Measurements from ENCODE around the gene TNFAIP8.

TNFAIP8 gene

DNA sequence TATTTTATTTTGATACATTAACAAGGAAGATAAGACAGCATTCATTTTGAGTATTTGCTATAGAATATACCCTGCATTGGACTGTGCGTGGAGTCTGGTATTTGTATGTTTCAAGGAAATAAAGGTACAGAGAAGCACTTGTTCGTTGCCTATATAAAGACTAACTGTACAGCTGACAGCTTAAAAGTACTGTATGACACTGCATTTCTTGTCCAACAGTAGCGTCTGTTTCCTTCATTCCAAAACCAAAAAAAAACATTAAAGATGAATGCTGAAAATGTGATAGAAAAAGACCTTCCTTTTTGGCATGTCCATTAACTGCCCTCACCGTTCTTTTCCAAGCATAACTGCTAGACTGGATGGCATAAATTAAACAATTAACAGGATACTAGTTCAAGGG lies 15.3 kb downstream of the TNFAIP8 start:
- ChIA-PET POLR2A (interaction anchor here (0.7 to 0.9 kb wide), 2 partner anchors 11 to 18 kb away, joined by 3 to 4 read pairs; no protein-coding TSS in a partner anchor), CTCF (interaction anchor here (1.5 to 1.6 kb wide), 2 partner anchors 8 to 27 kb away, joined by 3 to 5 read pairs; no protein-coding TSS in a partner anchor)
- no peak overlapping the region for H3K4me3 ChIP-seq (ENCODE audit: low read depth, low read length)
- DNase-seq (ENCODE audit: low read depth, low spot score) = no peak
- TF ChIP-seq, protein P1, sequence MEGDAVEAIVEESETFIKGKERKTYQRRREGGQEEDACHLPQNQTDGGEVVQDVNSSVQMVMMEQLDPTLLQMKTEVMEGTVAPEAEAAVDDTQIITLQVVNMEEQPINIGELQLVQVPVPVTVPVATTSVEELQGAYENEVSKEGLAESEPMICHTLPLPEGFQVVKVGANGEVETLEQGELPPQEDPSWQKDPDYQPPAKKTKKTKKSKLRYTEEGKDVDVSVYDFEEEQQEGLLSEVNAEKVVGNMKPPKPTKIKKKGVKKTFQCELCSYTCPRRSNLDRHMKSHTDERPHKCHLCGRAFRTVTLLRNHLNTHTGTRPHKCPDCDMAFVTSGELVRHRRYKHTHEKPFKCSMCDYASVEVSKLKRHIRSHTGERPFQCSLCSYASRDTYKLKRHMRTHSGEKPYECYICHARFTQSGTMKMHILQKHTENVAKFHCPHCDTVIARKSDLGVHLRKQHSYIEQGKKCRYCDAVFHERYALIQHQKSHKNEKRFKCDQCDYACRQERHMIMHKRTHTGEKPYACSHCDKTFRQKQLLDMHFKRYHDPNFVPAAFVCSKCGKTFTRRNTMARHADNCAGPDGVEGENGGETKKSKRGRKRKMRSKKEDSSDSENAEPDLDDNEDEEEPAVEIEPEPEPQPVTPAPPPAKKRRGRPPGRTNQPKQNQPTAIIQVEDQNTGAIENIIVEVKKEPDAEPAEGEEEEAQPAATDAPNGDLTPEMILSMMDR (IDR thresholded peaks at IDR 0.05; ENCODE audit: insufficient read depth, low read length, missing control alignments) = no peak

DNA sequence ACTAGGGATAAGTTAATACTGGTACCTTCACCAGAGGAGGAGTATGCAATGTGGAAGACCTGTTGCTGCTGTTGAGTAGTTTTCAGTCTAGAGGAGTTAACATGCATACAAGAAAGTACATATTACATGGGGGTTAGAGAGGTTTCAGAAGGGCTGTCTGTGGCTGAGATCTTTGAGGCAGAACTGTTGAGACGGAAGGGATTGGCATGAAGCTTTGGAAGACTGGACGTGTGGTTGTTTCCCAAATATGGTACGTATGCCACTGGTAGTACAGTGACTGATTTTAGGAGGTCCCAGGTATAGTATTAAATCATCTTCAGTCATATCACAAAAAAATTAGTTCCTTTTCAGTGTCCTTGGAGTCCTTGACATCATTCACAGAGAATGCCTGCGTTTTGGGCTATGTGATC lies 17.6 kb downstream of the TNFAIP8 start:
- POLR2A ChIA-PET = no interaction called here
- TF ChIP-seq, protein P1 (IDR thresholded peaks at IDR 0.05; ENCODE audit: insufficient read depth, low read length, missing control alignments) = no peak
- DNase-seq (ENCODE audit: low read depth, low spot score) = no peak
- CTCF ChIA-PET = no interaction called here
- no peak overlapping the region for H3K4me3 ChIP-seq (ENCODE audit: low read depth, low read length)

DNA sequence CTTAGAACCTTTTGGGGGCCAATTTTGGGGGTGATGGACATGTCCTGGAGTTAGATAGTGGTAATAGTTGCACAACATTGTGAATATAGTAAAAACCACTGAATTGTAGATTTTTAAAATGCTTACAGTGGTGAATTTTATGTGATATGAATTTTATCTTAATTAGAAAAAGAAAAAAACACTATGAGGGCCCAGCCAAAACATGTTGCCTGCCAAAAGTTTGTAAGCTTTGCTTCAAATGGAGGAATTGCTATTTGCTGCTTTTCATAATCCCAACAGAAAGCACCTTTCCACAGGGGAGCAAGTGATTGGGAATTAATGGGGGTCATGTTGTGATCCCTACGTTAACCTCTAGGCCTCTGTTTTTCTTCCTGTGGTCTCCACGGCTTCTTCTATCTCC lies 19.1 kb downstream of the TNFAIP8 start:
- ChIA-PET POLR2A (no interaction called here), CTCF (interaction anchor here (1.4 kb wide), 2 partner anchors 9 to 386 kb away, joined by 3 to 4 read pairs; partner anchors contain the start of gene DTWD2)
- DNase-seq (ENCODE audit: low read depth, low spot score) = no peak
- TF ChIP-seq, protein P1 (IDR thresholded peaks at IDR 0.05; ENCODE audit: insufficient read depth, low read length, missing control alignments) = no peak
- no peak overlapping the region for H3K4me3 ChIP-seq (ENCODE audit: low read depth, low read length)

DNA sequence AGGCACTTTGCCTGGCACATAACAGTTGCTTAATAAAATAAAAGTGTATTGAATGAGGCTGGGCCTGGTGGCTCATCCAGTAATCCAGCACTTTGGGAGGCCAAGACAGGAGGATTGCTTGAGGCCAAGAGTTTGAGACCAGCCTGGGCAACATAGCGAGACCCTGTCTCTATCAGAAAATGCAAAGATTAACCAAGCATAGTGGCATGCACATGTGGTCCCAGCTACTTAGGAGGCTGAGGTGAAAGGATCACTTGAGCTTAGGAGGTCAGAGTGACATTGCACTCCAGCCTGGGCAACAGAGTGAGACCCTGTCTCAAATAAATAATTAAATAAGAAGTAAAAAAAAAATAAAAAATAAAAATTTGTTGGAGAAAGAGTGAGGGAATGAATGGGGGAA lies 21.2 kb downstream of the TNFAIP8 start:
- TF ChIP-seq, protein P1 (IDR thresholded peaks at IDR 0.05; ENCODE audit: insufficient read depth, low read length, missing control alignments) = no peak
- H3K4me3 ChIP-seq (ENCODE audit: low read depth, low read length) = no peak overlapping the region
- CTCF ChIA-PET = interaction anchor here (1.4 kb wide), 1 partner anchor 25 kb away, joined by 4 read pairs; no protein-coding TSS in a partner anchor
- no peak for DNase-seq (ENCODE audit: low read depth, low spot score)
- POLR2A ChIA-PET = no interaction called here

DNA sequence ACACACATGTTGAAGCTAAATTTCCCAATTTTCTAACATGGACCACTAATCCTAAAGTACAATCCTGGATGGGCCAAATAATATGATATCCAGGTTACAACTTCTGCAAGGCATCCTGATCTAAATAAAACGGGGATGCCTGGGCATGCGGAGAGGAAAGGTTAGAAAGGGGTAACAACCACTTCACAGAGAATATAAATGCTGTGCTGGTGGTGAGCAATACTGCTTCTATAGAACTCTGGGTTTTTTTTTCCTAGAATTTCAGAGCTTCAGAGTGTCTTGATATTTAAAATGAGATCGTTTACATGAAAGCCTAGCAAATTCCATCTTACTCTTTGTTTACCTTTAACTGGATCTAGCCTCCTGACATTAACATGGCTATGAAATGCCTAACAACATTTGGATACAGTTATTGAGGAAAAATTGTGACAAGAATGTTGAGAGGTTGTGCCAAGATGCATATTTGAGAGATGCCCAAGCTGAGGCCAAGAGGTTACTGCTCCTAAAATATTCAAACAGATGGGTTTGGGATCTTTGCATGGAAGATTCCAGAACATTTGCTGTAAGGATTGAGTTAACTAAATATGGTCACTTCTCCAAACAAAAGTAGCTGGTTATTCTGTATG lies 22.4 kb downstream of the TNFAIP8 start:
- TF ChIP-seq, protein P1 (IDR thresholded peaks at IDR 0.05; ENCODE audit: insufficient read depth, low read length, missing control alignments) = no peak

DNA sequence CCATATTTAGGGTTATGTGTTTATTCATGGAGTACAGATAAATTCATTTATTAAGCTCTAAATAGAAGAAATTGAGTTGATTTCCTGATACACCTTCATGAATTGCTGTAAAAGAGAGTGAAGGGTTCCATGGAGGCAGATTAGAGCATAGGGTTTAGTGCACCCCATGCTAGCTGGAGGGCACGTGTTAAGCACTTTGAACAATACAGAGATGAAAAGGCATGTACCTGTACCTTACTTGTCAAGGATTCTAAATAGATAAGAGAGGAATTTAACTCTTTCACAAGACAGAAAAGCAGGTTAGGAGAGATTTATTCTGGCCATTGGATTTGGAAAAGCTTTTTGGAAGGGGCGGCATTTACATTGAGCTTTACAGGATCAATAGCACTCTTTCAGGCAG lies 23.3 kb downstream of the TNFAIP8 start:
- H3K4me3 ChIP-seq (ENCODE audit: low read depth, low read length) = no peak overlapping the region
- ChIA-PET POLR2A (interaction anchor here (1.0 kb wide), 1 partner anchor 14 kb away, joined by 5 read pairs; no protein-coding TSS in a partner anchor), CTCF (interaction anchor here (1.3 to 1.8 kb wide), 4 partner anchors 9 to 391 kb away, joined by 3 to 6 read pairs (median 6); partner anchors contain the start of gene DTWD2)
- no peak for DNase-seq (ENCODE audit: low read depth, low spot score)
- TF ChIP-seq, protein P1 (IDR thresholded peaks at IDR 0.05; ENCODE audit: insufficient read depth, low read length, missing control alignments) = no peak

More for the DNA sequence above, 22.4 kb downstream of the TNFAIP8 start:
- POLR2A ChIA-PET = interaction anchor here (0.6 to 1.0 kb wide), 2 partner anchors 15 to 54 kb away, joined by 3 to 5 read pairs; no protein-coding TSS in a partner anchor
- no peak overlapping the region for H3K4me3 ChIP-seq (ENCODE audit: low read depth, low read length)
- DNase-seq (ENCODE audit: low read depth, low spot score) = peak; percentile 84
- CTCF ChIA-PET = interaction anchor here (1.3 to 1.8 kb wide), 5 partner anchors 8 to 390 kb away, joined by 3 to 6 read pairs (median 5); partner anchors contain the start of gene DTWD2
